C4-2B (cell line): ENCODE measurements around the gene C1QB.

Experiments used
- H3K27ac ChIP-seq: fragments of 450-650 bp; 2 replicates; pipeline ENCODE4 v1.5.1; 2017
- CTCF ChIP-seq: fragments of 450-650 bp; conservative IDR thresholded peaks from 2 replicates; pipeline ENCODE4 v1.5.1; 2017; ENCODE audit warnings: mild to moderate bottlenecking
- ZFX ChIP-seq: fragments of 450-650 bp; IDR thresholded peaks from 2 replicates; pipeline ENCODE4 v1.6.1; 2017

The C1QB gene

GRCh38 chr1:22629886-22630285 lies 23.1 kb upstream of the C1QB start:
- TF ChIP-seq ZFX: no peak
- no peak overlapping the region for H3K27ac ChIP-seq

DNA sequence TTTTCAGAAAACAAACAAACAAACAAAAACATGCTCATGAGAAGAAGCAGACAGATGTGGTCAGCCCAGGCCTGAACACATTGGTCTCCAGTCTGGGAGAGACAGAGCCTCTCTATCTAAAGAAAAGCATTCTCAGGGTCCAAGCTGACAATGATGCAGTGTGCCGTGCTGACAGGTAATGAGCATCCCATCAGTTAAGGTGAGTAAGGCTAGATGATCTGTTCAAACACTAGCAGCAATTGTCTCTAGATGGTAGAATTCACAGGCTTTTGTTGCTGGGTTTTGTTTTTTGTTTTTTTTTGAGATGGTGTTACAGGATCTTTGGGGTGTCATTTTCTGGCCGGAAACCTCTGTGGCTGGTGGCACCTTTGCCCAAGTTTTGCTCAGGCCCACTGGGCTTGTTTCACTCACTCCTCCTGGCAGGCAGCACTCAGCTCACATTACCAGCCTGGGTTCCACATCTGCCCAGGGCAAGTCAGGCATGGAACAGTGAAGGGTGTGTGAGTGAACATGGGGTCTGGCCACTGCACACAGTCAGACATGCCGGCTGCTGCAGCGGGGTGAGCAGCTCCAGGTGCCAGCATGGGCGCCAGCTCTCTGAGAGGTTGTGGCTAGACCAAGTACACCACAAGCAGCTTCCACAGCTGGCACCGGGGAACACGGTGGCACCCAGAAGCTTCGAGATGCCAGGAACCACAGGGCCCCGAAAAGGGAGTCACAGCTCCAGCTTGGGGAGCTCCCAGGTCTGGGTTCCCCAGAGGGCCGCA lies 19.2 kb upstream of the C1QB start:
- H3K27ac ChIP-seq: no peak overlapping the region
- no peak for TF ChIP-seq CTCF
- TF ChIP-seq ZFX: no peak

DNA sequence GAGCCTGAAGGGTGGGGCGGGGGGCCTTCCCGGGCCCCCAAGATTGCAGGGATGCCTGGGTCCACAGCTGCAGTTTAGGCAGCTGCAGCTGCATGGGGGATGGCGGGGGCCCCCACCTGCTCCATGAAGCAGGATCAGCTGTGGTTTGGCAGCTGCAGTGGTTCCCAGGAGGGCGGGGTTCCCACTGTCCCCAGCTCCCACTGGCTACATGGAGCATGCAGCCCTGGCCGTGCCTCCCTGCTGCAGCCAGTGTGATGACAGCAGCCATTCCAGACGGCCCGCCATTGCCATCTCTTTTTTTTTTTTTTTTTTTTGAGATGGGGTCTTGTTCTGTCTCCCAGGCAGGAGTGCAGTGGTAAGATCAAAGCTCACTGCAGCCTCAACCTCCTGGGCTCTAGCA lies 17.6 kb upstream of the C1QB start:
- TF ChIP-seq CTCF: no peak
- no peak for TF ChIP-seq ZFX
- no peak overlapping the region for H3K27ac ChIP-seq

GRCh38 chr1:22636353-22636752 lies 16.7 kb upstream of the C1QB start, which contains the start of gene C1QA:
Gene C1QA, plus strand, starts transcription at chr1:22636628. Its CDS starts 989 bp downstream, at chr1:22637617.
- no peak within 1 kb of the TSS for H3K27ac ChIP-seq
- TF ChIP-seq CTCF (no peak), ZFX (no peak)

- no peak for TF ChIP-seq CTCF
- no peak for TF ChIP-seq ZFX
- no peak overlapping the region for H3K27ac ChIP-seq
Observed at GRCh38 chr1:22636927-22637326, 16.1 kb upstream of the C1QB start.

DNA sequence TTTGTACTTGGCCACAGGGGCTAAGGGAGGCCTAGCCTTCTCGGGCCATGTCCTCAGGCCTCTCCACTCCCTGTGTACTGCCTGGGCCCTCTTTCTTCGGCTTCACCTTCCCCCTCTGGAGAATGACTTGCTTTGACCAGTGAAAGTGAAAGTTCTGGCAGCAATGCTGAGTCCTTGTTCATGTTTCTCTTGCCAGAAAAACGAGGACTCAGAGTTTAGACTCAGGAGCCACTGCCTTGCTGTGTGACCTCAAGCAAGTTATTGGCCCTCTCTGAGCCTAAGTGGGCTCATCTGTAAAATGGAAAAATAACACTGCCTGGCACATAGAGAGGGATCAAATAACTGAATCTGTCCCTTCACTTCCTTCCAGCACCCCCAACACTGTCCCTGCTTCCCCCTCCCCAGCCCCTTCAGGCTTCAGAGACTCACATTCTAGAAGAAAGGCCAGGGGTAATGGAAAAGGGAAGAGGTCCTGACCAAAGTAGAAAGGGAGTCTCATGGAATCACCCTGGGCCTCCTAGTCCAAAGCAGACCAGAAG lies 15.1 kb upstream of the C1QB start:
- no peak overlapping the region for H3K27ac ChIP-seq
- TF ChIP-seq CTCF: no peak
- TF ChIP-seq ZFX: no peak

DNA sequence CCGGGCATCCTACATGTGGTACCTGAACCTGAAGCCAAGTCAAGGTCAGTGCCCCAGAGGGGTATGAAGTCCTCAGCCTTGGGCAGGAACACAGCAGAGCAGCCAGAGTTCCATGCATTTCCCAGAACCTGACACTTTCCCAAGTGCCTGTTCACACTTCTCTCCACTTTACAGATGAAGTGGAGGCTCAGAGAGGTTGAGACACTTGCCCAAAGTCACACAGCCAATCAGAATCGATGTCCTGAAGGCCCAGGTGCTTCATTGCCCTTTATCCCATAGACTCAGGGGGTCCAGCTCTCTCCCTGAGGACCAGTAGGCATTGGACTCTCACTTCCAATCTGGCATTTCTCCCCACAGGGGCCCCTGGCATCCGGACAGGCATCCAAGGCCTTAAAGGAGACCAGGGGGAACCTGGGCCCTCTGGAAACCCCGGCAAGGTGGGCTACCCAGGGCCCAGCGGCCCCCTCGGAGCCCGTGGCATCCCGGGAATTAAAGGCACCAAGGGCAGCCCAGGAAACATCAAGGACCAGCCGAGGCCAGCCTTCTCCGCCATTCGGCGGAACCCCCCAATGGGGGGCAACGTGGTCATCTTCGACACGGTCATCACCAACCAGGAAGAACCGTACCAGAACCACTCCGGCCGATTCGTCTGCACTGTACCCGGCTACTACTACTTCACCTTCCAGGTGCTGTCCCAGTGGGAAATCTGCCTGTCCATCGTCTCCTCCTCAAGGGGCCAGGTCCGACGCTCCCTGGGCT lies 14.4 kb upstream of the C1QB start:
- TF ChIP-seq ZFX (no peak), CTCF (no peak)
- no peak overlapping the region for H3K27ac ChIP-seq
